BLaER1 (cell line): ENCODE data around the gene FANCG.

Experiments used
- H3K27ac ChIP-seq: shearing (Covaris generic); formaldehyde crosslinking; 2 replicates; pipeline ENCODE4 v1.8.1; 2022
- H3K27me3 ChIP-seq: shearing (Covaris generic); formaldehyde crosslinking; 2 replicates; pipeline ENCODE4 v1.8.1; 2022
- H3K36me3 ChIP-seq: shearing (Covaris generic); formaldehyde crosslinking; 2 replicates; pipeline ENCODE4 v1.8.1; 2022
- H3K4me1 ChIP-seq: shearing (Covaris generic); formaldehyde crosslinking; 2 replicates; pipeline ENCODE4 v1.8.1; 2022
- H3K4me2 ChIP-seq: shearing (Covaris generic); formaldehyde crosslinking; 2 replicates; pipeline ENCODE4 v1.8.1; 2022
- H3K4me3 ChIP-seq: shearing (Covaris generic); formaldehyde crosslinking; 2 replicates; pipeline ENCODE4 v1.8.1; 2022
- H3K9ac ChIP-seq: shearing (Covaris generic); formaldehyde crosslinking; 2 replicates; pipeline ENCODE4 v1.8.1; 2022
- H3K9me3 ChIP-seq: shearing (Covaris generic); formaldehyde crosslinking; 2 replicates; pipeline ENCODE4 v1.8.1; 2022
- H4K20me1 ChIP-seq: shearing (Covaris generic); formaldehyde crosslinking; 2 replicates; pipeline ENCODE4 v1.8.1; 2022
- Cebpa-rat ChIP-seq: shearing (Covaris generic); IDR thresholded peaks from 2 replicates; pipeline ENCODE4 v1.8.1; 2022

Gene FANCG

GRCh38 chr9:35027860-35028259 is 51.9 kb downstream of the FANCG start:
- no peak overlapping the region for H3K4me3 ChIP-seq
- no peak for TF ChIP-seq Cebpa-rat
- peaks cover 6% of the 10 kb centered on the region; the same call in 1 of the 2 replicates for H3K9me3 ChIP-seq
- no peaks in the 10 kb centered on the region for H4K20me1 ChIP-seq
- H3K36me3 ChIP-seq = no peaks in the 10 kb centered on the region
- no peaks in the 10 kb centered on the region for H3K4me1 ChIP-seq
- H3K27ac ChIP-seq = no peak overlapping the region
- H3K9ac ChIP-seq = no peak overlapping the region
- H3K4me2 ChIP-seq = no peak overlapping the region
- no peaks in the 10 kb centered on the region for H3K27me3 ChIP-seq

DNA sequence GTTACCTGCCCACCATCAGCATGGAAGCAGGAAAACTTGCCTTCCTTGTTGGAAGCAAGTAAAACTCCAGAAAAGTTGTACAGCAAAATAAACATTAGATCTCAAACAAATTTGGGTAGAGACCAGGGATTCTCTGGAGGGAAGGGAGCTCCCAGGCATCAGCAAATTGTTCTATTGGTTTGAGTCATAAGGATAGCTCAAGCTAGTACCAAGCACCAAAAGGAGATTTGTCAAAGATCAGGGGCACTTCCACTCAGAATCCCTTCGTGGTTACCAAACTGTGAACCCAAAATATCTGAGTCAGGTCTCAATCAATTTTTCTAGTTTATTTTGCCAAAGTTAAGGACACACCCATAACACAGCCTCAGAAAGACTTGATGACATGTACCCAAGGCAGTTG is 52.4 kb downstream of the FANCG start:
- Histone ChIP-seq H3K9me3 (peaks cover 6% of the 10 kb centered on the region; the same call in 1 of the 2 replicates), H3K4me3 (no peak overlapping the region), H3K9ac (no peak overlapping the region), H4K20me1 (no peaks in the 10 kb centered on the region), H3K27me3 (no peaks in the 10 kb centered on the region), H3K27ac (no peak overlapping the region), H3K36me3 (no peaks in the 10 kb centered on the region), H3K4me1 (no peaks in the 10 kb centered on the region), H3K4me2 (no peak overlapping the region)
- TF ChIP-seq Cebpa-rat = no peak

DNA sequence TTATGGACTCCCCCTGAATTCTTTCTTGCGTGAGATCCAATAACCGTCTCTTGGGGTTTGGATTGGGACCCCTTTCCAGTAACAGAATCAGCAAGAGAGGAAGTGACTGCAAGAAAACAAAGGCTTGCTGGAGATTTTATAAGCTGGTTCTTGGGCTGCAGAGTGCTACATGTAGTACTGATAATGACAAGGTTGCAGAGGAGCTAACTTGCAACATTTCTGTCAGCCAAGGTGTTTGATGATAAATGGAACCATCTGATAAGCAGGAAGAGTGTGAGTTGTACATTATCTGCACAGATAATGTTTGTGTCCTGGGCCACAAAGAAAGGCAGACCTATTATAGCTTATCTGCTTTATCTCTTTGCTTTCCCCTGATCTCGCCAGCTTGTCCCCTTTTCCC is 53.1 kb downstream of the FANCG start:
- Histone ChIP-seq H3K9ac (no peak overlapping the region), H3K4me2 (no peak overlapping the region), H3K27me3 (no peaks in the 10 kb centered on the region), H3K4me1 (no peaks in the 10 kb centered on the region), H4K20me1 (no peaks in the 10 kb centered on the region), H3K4me3 (no peak overlapping the region), H3K36me3 (no peaks in the 10 kb centered on the region), H3K9me3 (peaks cover 6% of the 10 kb centered on the region; the same call in 1 of the 2 replicates), H3K27ac (no peak overlapping the region)
- no peak for TF ChIP-seq Cebpa-rat
